Suprapubic skin (tissue), 3 donors: ENCODE measurements around the gene PPFIA4.

ENCODE experiments used
- POLR2AphosphoS5 ChIP-seq, 3 donors: sonication (generic); formaldehyde crosslinking; IDR thresholded peaks; one replicate each; pipeline ENCODE4 v1.6.1; 2017; ENCODE audit warnings: antibody characterized with exemption in 3 of 3
- TF ChIP-seq, protein P1 (sequence below), 2 donors: fragments of 200-600 bp in 1 of 2; fragments of 450-650 bp in 1 of 2; sonication (generic) in 1 of 2; IDR thresholded peaks; one replicate each; pipeline ENCODE4 v1.5.1; 2016 to 2019; ENCODE audit warnings: antibody characterized with exemption in 2 of 2, mild to moderate bottlenecking in 1 of 2, moderate library complexity in 1 of 2

- TF ChIP-seq, protein P1, sequence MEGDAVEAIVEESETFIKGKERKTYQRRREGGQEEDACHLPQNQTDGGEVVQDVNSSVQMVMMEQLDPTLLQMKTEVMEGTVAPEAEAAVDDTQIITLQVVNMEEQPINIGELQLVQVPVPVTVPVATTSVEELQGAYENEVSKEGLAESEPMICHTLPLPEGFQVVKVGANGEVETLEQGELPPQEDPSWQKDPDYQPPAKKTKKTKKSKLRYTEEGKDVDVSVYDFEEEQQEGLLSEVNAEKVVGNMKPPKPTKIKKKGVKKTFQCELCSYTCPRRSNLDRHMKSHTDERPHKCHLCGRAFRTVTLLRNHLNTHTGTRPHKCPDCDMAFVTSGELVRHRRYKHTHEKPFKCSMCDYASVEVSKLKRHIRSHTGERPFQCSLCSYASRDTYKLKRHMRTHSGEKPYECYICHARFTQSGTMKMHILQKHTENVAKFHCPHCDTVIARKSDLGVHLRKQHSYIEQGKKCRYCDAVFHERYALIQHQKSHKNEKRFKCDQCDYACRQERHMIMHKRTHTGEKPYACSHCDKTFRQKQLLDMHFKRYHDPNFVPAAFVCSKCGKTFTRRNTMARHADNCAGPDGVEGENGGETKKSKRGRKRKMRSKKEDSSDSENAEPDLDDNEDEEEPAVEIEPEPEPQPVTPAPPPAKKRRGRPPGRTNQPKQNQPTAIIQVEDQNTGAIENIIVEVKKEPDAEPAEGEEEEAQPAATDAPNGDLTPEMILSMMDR (IDR thresholded peaks at IDR 0.05) = no peak
- TF ChIP-seq POLR2AphosphoS5 (IDR thresholded peaks at IDR 0.05) = no peak
Observed at GRCh38 chr1:202987255-202987654, 39.0 kb upstream of the PPFIA4 start.
